Liver (tissue), 3 donors: ENCODE data around the gene PAQR9.

Experiments
- CTCF ChIP-seq: fragments of 150-350 bp; IDR thresholded peaks from 2 replicates; pipeline ENCODE4 v1.5.1; 2017; ENCODE audit warnings: improper control_type of control experiment, low read depth, low read length; ENCODE audit not compliant: missing input control
- GABPA ChIP-seq, 2 donors: IDR thresholded peaks in 1 of 2; conservative IDR thresholded peaks in 1 of 2; 2 replicates each; pipeline ENCODE4 v1.6.1; 2016; ENCODE audit warnings: antibody characterized with exemption in 2 of 2, mild to moderate bottlenecking in 1 of 2, moderate library complexity in 1 of 2
- HNF4G ChIP-seq: IDR thresholded peaks from 2 replicates; pipeline ENCODE4 v1.6.1; 2016; ENCODE audit warnings: antibody characterized with exemption
- JUND ChIP-seq, 2 donors: IDR thresholded peaks; 2 replicates each; pipeline ENCODE4 v1.6.1; 2016; ENCODE audit warnings: antibody characterized with exemption in 2 of 2
- MAX ChIP-seq: IDR thresholded peaks from 2 replicates; pipeline ENCODE4 v1.6.1; 2016; ENCODE audit warnings: antibody characterized with exemption
- RAD21 ChIP-seq, 2 donors: IDR thresholded peaks; 2 replicates each; pipeline ENCODE4 v1.6.1; 2016; ENCODE audit warnings: antibody characterized with exemption in 2 of 2, mild to moderate bottlenecking in 2 of 2
- SP1 ChIP-seq: IDR thresholded peaks from 2 replicates; pipeline ENCODE4 v1.6.1; 2018; ENCODE audit warnings: antibody characterized with exemption, mild to moderate bottlenecking
- TAF1 ChIP-seq: conservative IDR thresholded peaks from 2 replicates; pipeline ENCODE4 v1.6.1; 2016; ENCODE audit warnings: antibody characterized with exemption, mild to moderate bottlenecking
- YY1 ChIP-seq: IDR thresholded peaks from 2 replicates; pipeline ENCODE4 v1.6.1; 2016; ENCODE audit warnings: antibody characterized with exemption, mild to moderate bottlenecking
- ZBTB33 ChIP-seq: IDR thresholded peaks from 2 replicates; pipeline ENCODE4 v1.6.1; 2016; ENCODE audit warnings: antibody characterized with exemption
- TF ChIP-seq, protein P1 (sequence below): IDR thresholded peaks from 2 replicates; pipeline ENCODE4 v1.6.1; 2016; ENCODE audit warnings: antibody characterized with exemption, mild to moderate bottlenecking
- donor health status: healthy.
- donor health status: healthy.

- TF ChIP-seq CTCF (no peak), YY1 (no peak), MAX (no peak), JUND (IDR thresholded peaks at IDR 0.05) (no peak), RAD21 (IDR thresholded peaks at IDR 0.05) (no peak), GABPA (IDR thresholded peaks at IDR 0.05 in 1 of 2, conservative IDR thresholded peaks at IDR 0.05 in 1 of 2) (no peak), HNF4G (no peak), ZBTB33 (no peak), TAF1 (no peak), SP1 (no peak)
- TF ChIP-seq, protein P1, sequence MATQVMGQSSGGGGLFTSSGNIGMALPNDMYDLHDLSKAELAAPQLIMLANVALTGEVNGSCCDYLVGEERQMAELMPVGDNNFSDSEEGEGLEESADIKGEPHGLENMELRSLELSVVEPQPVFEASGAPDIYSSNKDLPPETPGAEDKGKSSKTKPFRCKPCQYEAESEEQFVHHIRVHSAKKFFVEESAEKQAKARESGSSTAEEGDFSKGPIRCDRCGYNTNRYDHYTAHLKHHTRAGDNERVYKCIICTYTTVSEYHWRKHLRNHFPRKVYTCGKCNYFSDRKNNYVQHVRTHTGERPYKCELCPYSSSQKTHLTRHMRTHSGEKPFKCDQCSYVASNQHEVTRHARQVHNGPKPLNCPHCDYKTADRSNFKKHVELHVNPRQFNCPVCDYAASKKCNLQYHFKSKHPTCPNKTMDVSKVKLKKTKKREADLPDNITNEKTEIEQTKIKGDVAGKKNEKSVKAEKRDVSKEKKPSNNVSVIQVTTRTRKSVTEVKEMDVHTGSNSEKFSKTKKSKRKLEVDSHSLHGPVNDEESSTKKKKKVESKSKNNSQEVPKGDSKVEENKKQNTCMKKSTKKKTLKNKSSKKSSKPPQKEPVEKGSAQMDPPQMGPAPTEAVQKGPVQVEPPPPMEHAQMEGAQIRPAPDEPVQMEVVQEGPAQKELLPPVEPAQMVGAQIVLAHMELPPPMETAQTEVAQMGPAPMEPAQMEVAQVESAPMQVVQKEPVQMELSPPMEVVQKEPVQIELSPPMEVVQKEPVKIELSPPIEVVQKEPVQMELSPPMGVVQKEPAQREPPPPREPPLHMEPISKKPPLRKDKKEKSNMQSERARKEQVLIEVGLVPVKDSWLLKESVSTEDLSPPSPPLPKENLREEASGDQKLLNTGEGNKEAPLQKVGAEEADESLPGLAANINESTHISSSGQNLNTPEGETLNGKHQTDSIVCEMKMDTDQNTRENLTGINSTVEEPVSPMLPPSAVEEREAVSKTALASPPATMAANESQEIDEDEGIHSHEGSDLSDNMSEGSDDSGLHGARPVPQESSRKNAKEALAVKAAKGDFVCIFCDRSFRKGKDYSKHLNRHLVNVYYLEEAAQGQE, result no peak
These were observed 48.2 kb upstream of the PAQR9 start for GRCh38 chr3:143011705-143012104.
